IMR-90 (cell line): Measurements from ENCODE around the gene POR. TPM values are rescaled to one million over a fixed set of nuclear protein-coding genes. Genes with fewer than 3 reads are reported as not detected.

Experiments used
- ATAC-seq: fragments of 200-7000 bp; cut with Tn5 transposase; 2 replicates; pipeline ENCODE4 v1.9.1; 2020; ENCODE audit warnings: low read depth, mild to moderate bottlenecking, moderate library complexity
- BruUV-seq: library from RNA; stranded (reverse); fragments of 400-500 nt; replicated peaks from 2 replicates; lab custom pipeline; 2021; lab: Mats Ljungman, UMichigan
- CTCF ChIA-PET: fragments of 300-600 bp; formaldehyde crosslinking; extraction: SDS; loops from one replicate; lab custom pipeline; 2021; ENCODE audit warnings: antibody characterized with exemption; lab: Yijun Ruan, JAX
- POLR2A ChIA-PET: fragments of 300-600 bp; sonication (Branson Sonifier 250); formaldehyde crosslinking; loops from one replicate; lab custom pipeline; 2022; ENCODE audit warnings: antibody characterized with exemption; ENCODE audit not compliant: unreplicated experiment; lab: Charles Lee
- DNase-seq: peaks from one replicate; pipeline ENCODE4 v3.0.0; 2013
- H2AFZ ChIP-seq: replicated peaks from 2 replicates; pipeline ENCODE3; 2013; ENCODE audit warnings: low read length, mild to moderate bottlenecking; ENCODE audit not compliant: poor library complexity
- H2AK5ac ChIP-seq: 2 replicates; pipeline ENCODE4 v1.6.1; 2013; ENCODE audit warnings: low read depth, low read length, inconsistent platforms
- H2AK9ac ChIP-seq: replicated peaks from 2 replicates; pipeline ENCODE3; 2013; ENCODE audit warnings: mild to moderate bottlenecking, low read depth, low read length, moderate library complexity; ENCODE audit not compliant: poor library complexity
- H2BK120ac ChIP-seq: 2 replicates; pipeline ENCODE4 v1.6.1; 2013; ENCODE audit warnings: low read depth, low read length, inconsistent platforms
- H2BK15ac ChIP-seq: 3 replicates; pipeline ENCODE4 v1.6.1; 2013; ENCODE audit warnings: low read depth, low read length, inconsistent platforms
- H2BK20ac ChIP-seq: 2 replicates; pipeline ENCODE4 v1.6.1; 2013; ENCODE audit warnings: low read depth, mild to moderate bottlenecking, inconsistent platforms, low read length, moderate library complexity
- H2BK5ac ChIP-seq: 2 replicates; pipeline ENCODE4 v1.6.1; 2013; ENCODE audit warnings: mild to moderate bottlenecking, low read depth, low read length, inconsistent platforms; ENCODE audit not compliant: poor library complexity, severe bottlenecking
- H3K14ac ChIP-seq: replicated peaks from 2 replicates; pipeline ENCODE4 v1.6.1; 2013; ENCODE audit warnings: low read depth, low read length, inconsistent platforms
- H3K18ac ChIP-seq: 2 replicates; pipeline ENCODE4 v1.6.1; 2013; ENCODE audit warnings: low read depth, low read length, control low read depth
- H3K23ac ChIP-seq: 2 replicates; pipeline ENCODE4 v1.6.1; 2013; ENCODE audit warnings: low read depth, low read length, inconsistent platforms
- H3K27ac ChIP-seq: 2 replicates; pipeline ENCODE4 v1.5.1; 2013; ENCODE audit warnings: mild to moderate bottlenecking, control low read depth, low read length; ENCODE audit not compliant: insufficient read depth
- H3K27me3 ChIP-seq: 2 replicates; pipeline ENCODE4 v1.6.1; 2013; ENCODE audit warnings: low read length; ENCODE audit not compliant: control insufficient read depth, insufficient read depth
- H3K36me3 ChIP-seq: 2 replicates; pipeline ENCODE4 v1.6.1; 2013; ENCODE audit warnings: low read length, mixed read lengths; ENCODE audit not compliant: control insufficient read depth, insufficient read depth
- H3K4ac ChIP-seq: 2 replicates; pipeline ENCODE4 v1.6.1; 2013; ENCODE audit warnings: low read depth, low read length, inconsistent platforms
- H3K4me1 ChIP-seq: 2 replicates; pipeline ENCODE4 v1.6.1; 2013; ENCODE audit warnings: low read length, mixed read lengths; ENCODE audit not compliant: control insufficient read depth, insufficient read depth
- H3K4me2 ChIP-seq: 2 replicates; pipeline ENCODE4 v1.6.1; 2013; ENCODE audit warnings: low read depth, mild to moderate bottlenecking, control low read depth, low read length, moderate library complexity
- H3K4me3 ChIP-seq: 2 replicates; pipeline ENCODE4 v1.5.1; 2013; ENCODE audit warnings: low read depth, mild to moderate bottlenecking, control low read depth, low read length, moderate library complexity; ENCODE audit not compliant: insufficient read depth
- H3K56ac ChIP-seq: 2 replicates; pipeline ENCODE4 v1.6.1; 2013; ENCODE audit warnings: low read length, inconsistent platforms; ENCODE audit not compliant: insufficient read depth; ENCODE audit errors: extremely low read depth
- H3K79me1 ChIP-seq, 2 experiments: 2 replicates each; pipeline ENCODE4 v1.6.1; 2013; ENCODE audit warnings: low read length in 2 of 2, inconsistent platforms in 1 of 2, low read depth in 1 of 2
- H3K9ac ChIP-seq: 2 replicates; pipeline ENCODE4 v1.6.1; 2013; ENCODE audit warnings: low read depth, low read length, control low read depth
- H3K9me1 ChIP-seq: 2 replicates; pipeline ENCODE4 v1.6.1; 2013; ENCODE audit warnings: low read length, inconsistent platforms; ENCODE audit not compliant: insufficient read depth
- H3K9me3 ChIP-seq: 2 replicates; pipeline ENCODE4 v1.6.1; 2013; ENCODE audit warnings: low read length; ENCODE audit not compliant: control insufficient read depth, insufficient read depth
- H4K20me1 ChIP-seq: 2 replicates; pipeline ENCODE4 v1.6.1; 2013; ENCODE audit warnings: low read length, inconsistent platforms; ENCODE audit not compliant: insufficient read depth
- H4K5ac ChIP-seq: 2 replicates; pipeline ENCODE4 v1.6.1; 2013; ENCODE audit warnings: mild to moderate bottlenecking, low read depth, low read length, control low read depth
- H4K8ac ChIP-seq, 2 experiments: 2 replicates each; pipeline ENCODE4 v1.6.1; 2013; ENCODE audit warnings: low read depth in 2 of 2, low read length in 2 of 2, control low read depth in 1 of 2, inconsistent platforms in 1 of 2
- H4K91ac ChIP-seq: 2 replicates; pipeline ENCODE4 v1.6.1; 2013; ENCODE audit warnings: low read depth, low read length, inconsistent platforms; ENCODE audit not compliant: insufficient read depth
- BHLHE40 ChIP-seq: fragments of 150-350 bp; IDR thresholded peaks from 2 replicates; pipeline ENCODE4 v1.6.1; 2016; ENCODE audit warnings: mild to moderate bottlenecking, low read depth, low read length
- CEBPB ChIP-seq: IDR thresholded peaks from 2 replicates; pipeline ENCODE4 v1.6.1; 2012; ENCODE audit warnings: low read depth, low read length, improper control_type of control experiment
- CHD1 ChIP-seq: IDR thresholded peaks from 2 replicates; pipeline ENCODE4 v1.6.1; 2012; ENCODE audit warnings: low read depth, low read length, improper control_type of control experiment
- CTCF ChIP-seq: conservative IDR thresholded peaks from 2 replicates; pipeline ENCODE4 v1.5.1; 2012; ENCODE audit warnings: mild to moderate bottlenecking, low read depth, low read length, improper control_type of control experiment
- FOS ChIP-seq: fragments of 150-350 bp; IDR thresholded peaks from 2 replicates; pipeline ENCODE4 v1.6.1; 2016; ENCODE audit warnings: low read depth, low read length
- MAFK ChIP-seq: IDR thresholded peaks from 2 replicates; pipeline ENCODE4 v1.6.1; 2012; ENCODE audit warnings: low read depth, low read length, improper control_type of control experiment
- MAZ ChIP-seq: IDR thresholded peaks from 2 replicates; pipeline ENCODE4 v1.6.1; 2012; ENCODE audit warnings: low read depth, mild to moderate bottlenecking, low read length, improper control_type of control experiment, moderate library complexity, borderline replicate concordance
- MXI1 ChIP-seq: IDR thresholded peaks from 2 replicates; pipeline ENCODE4 v1.6.1; 2012; ENCODE audit warnings: low read depth, mild to moderate bottlenecking, low read length, moderate library complexity, borderline replicate concordance
- NFE2L2 ChIP-seq: fragments of 150-350 bp; IDR thresholded peaks from 2 replicates; pipeline ENCODE4 v1.6.1; 2016; ENCODE audit warnings: low read depth, mild to moderate bottlenecking, low read length
- POLR2A ChIP-seq: IDR thresholded peaks from 2 replicates; pipeline ENCODE4 v1.6.1; 2012; ENCODE audit warnings: mild to moderate bottlenecking, low read depth, low read length
- RAD21 ChIP-seq: IDR thresholded peaks from 2 replicates; pipeline ENCODE4 v1.6.1; 2012; ENCODE audit warnings: low read length, improper control_type of control experiment
- RCOR1 ChIP-seq: IDR thresholded peaks from 2 replicates; pipeline ENCODE4 v1.6.1; 2012; ENCODE audit warnings: mild to moderate bottlenecking, low read length, improper control_type of control experiment; ENCODE audit not compliant: insufficient replicate concordance
- RFX5 ChIP-seq: IDR thresholded peaks from 2 replicates; pipeline ENCODE4 v1.8.0; 2012; ENCODE audit warnings: low read depth, mild to moderate bottlenecking, low read length, moderate library complexity
- SMC3 ChIP-seq: fragments of 150-350 bp; IDR thresholded peaks from 2 replicates; pipeline ENCODE4 v1.6.1; 2016; ENCODE audit warnings: low read depth, mild to moderate bottlenecking, antibody characterized with exemption, low read length, moderate library complexity
- USF2 ChIP-seq: fragments of 150-350 bp; IDR thresholded peaks from 2 replicates; pipeline ENCODE4 v1.6.1; 2017; ENCODE audit warnings: mild to moderate bottlenecking, antibody characterized with exemption, low read length, low read depth
- WGBS, 2 experiments: methylation state at CpG; one replicate each; pipeline versions ENCODE4 v1.1.5 to v1.1.7; 2013; ENCODE audit warnings: missing lambda C conversion rate in 2 of 2; ENCODE audit not compliant: insufficient read length in 1 of 2; ENCODE audit errors: extremely low coverage in 2 of 2; 5-methylcytosine and 5-hydroxymethylcytosine counted together
- dilution Hi-C: fragments of 300-500 bp; cut with HindIII; formaldehyde crosslinking; loops from one replicate; pipeline ENCODE4 v1.14.3; 2018; ENCODE audit warnings: low sequenced_read_pairs; ENCODE audit not compliant: unreplicated experiment
- in situ Hi-C: fragments of 300-500 bp; cut with MboI; formaldehyde crosslinking; loops from 3 replicates; pipeline ENCODE4 v1.14.3; 2019; ENCODE audit warnings: low sequenced_read_pairs, inconsistent platforms, mixed read lengths
- intact Hi-C: fragments of 100-400 bp; cut with micrococcal nuclease; formaldehyde crosslinking; loops from 2 replicates; pipeline ENCODE4 v1.10.0; 2022
- polyA plus RNA-seq, 3 experiments: library from polyadenylated mRNA; depleted of rRNA; stranded (reverse); fragments of >200 nt; gene quantifications; 2 replicates each; pipeline ENCODE4 v1.2.3, GENCODE V29; 2012; ENCODE audit warnings: low replicate concordance in 1 of 3
- total RNA-seq: library from RNA; depleted of rRNA; stranded (reverse); fragments of >200 nt; gene quantifications from 2 replicates; pipeline ENCODE4 v1.2.3, GENCODE V29; 2012
- TF ChIP-seq, protein P1 (sequence below): fragments of 150-350 bp; IDR thresholded peaks from 2 replicates; pipeline ENCODE4 v1.6.1; 2016; ENCODE audit warnings: low read depth, mild to moderate bottlenecking, low read length, moderate library complexity, borderline replicate concordance

The POR gene
- total and polyA plus RNA-seq, 2 of the 4 experiments (the other 2 are of a cell fraction) = 25.5 to 42.2 TPM

GRCh38 chr7:75900617-75901315 is 14.2 kb upstream of the POR start:
- TF ChIP-seq, protein P1, sequence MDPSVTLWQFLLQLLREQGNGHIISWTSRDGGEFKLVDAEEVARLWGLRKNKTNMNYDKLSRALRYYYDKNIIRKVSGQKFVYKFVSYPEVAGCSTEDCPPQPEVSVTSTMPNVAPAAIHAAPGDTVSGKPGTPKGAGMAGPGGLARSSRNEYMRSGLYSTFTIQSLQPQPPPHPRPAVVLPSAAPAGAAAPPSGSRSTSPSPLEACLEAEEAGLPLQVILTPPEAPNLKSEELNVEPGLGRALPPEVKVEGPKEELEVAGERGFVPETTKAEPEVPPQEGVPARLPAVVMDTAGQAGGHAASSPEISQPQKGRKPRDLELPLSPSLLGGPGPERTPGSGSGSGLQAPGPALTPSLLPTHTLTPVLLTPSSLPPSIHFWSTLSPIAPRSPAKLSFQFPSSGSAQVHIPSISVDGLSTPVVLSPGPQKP = no peak
- TF ChIP-seq MAFK (no peak), NFE2L2 (no peak), SMC3 (no peak), USF2 (no peak), RCOR1 (no peak), MXI1 (no peak), POLR2A (no peak), CEBPB (no peak), MAZ (no peak), FOS (no peak), RAD21 (no peak), CHD1 (no peak), BHLHE40 (no peak), RFX5 (no peak), CTCF (no peak)
- no peak overlapping the region for H2AK9ac ChIP-seq
- intact Hi-C loops = no loop called here
- in situ Hi-C loops = no loop called here
- no peaks in the 10 kb centered on the region for H3K36me3 ChIP-seq
- no peak overlapping the region for H4K8ac ChIP-seq
- no CpG with 5 or more reads among the region's 9 CpGs for WGBS, 2 experiments
- ChIA-PET POLR2A (no interaction called here), CTCF (no interaction called here)
- dilution Hi-C loops = no loop called here
- H2BK20ac ChIP-seq = no peak overlapping the region
- H3K14ac ChIP-seq = no peak overlapping the region
- no peak overlapping the region for H2BK5ac ChIP-seq
- H3K9me1 ChIP-seq = peaks cover 3% of the 10 kb centered on the region; the same call in 1 of the 2 replicates
- H4K91ac ChIP-seq = no peak overlapping the region
- H3K4me2 ChIP-seq = no peak overlapping the region
- ATAC-seq (no peak), DNase-seq (no peak)
- no peaks in the 10 kb centered on the region for H3K9me3 ChIP-seq
- no peak overlapping the region for H3K27ac ChIP-seq
- H4K5ac ChIP-seq = no peak overlapping the region
- H3K18ac ChIP-seq = no peak overlapping the region
- no peak overlapping the region for H2AFZ ChIP-seq
- no peaks in the 10 kb centered on the region for H3K27me3 ChIP-seq
- no peak overlapping the region for H3K23ac ChIP-seq
- no peaks in the 10 kb centered on the region for H3K79me1 ChIP-seq
- no peak overlapping the region for H3K56ac ChIP-seq
- no peak overlapping the region for H3K4ac ChIP-seq
- no TSS peak for BruUV-seq
- H3K4me1 ChIP-seq = peaks cover 2% of the 10 kb centered on the region; the same call in 1 of the 2 replicates
- no peak overlapping the region for H2BK120ac ChIP-seq
- no peak overlapping the region for H3K9ac ChIP-seq
- no peak overlapping the region for H3K4me3 ChIP-seq
- no peak overlapping the region for H2AK5ac ChIP-seq
- no peak overlapping the region for H2BK15ac ChIP-seq
- no peaks in the 10 kb centered on the region for H4K20me1 ChIP-seq
